Measurements from ENCODE around the gene MOB3B. TPM values are rescaled to one million over a fixed set of nuclear protein-coding genes. Genes with fewer than 3 reads are reported as not detected.

MOB3B gene
- total RNA-seq, 3 donors from 2014 or later (not counting 1 experiment from before 2014, with no cell fraction given), result 0.23 to 0.30 (median 0.28) TPM

DNA sequence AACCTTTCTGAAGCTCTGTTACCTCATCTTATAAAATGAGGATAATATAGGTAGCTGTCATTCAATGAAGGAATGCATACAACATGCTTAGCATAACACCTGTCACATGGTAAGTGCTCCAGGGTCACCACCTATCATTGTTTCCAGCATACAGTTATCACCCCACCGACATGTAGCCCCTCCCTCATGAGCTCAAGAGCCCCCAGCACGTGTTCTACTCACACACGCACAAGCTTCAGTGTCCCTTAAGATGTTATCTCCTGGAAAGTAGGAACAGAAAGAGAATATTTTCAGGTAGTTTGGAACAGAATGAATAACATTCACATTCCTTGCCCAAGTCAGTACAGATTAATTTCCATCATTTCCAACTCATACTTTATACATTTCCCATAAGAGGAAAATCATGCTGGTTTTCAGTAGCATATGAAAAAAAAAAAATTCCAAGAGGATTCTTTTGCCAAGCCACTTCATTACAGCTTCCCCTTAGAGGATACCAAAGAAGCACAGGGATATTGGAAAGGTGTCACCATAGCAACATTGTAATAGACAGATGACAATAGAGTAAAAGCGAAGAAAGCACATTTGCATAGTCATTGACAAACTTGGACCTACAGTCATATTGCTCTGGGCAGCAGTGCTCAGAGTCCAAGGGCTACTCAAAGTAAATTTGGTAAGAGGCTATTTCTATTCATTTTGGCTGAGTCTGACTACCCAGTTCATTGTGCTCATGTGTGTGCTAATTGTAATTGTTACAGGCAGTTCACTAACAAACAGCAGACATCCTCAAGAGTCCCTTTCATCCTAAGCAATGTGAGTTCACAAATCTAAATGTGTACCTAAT lies 1.5 kb upstream of the MOB3B start:
- no peaks in the 10 kb centered on the region for H3K36me3 Mint-ChIP-seq
- Histone ChIP-seq H3K27me3 (ENCODE audit: control insufficient read depth, insufficient read depth, low read length) (peaks cover 8% of the 10 kb centered on the region), H3K4me1 (ENCODE audit: control insufficient read depth, insufficient read depth, low read length) (peaks cover 20% of the 10 kb centered on the region), H3K9me3 (ENCODE audit: control insufficient read depth, insufficient read depth, low read length) (no peaks in the 10 kb centered on the region), H3K36me3 (ENCODE audit: control insufficient read depth, insufficient read depth, low read length) (no peaks in the 10 kb centered on the region), H3K4me3 (ENCODE audit: low read length) (no peak overlapping the region), H3K27ac (ENCODE audit: low read length) (no peak overlapping the region)
- H3K4me1 Mint-ChIP-seq, result peaks cover 0 to 12% of the 10 kb centered on the region in 2 donors
- H3K9me3 Mint-ChIP-seq, result no peaks in the 10 kb centered on the region
- no peak overlapping the region for H3K27ac Mint-ChIP-seq
- intact Hi-C loops (cut with micrococcal nuclease), result loop anchor here (10.0 kb wide), 1 partner anchor 496 kb away; no protein-coding TSS in a partner anchor
- WGBS (ENCODE audit: insufficient coverage), result 94% methylated on average over 3 of the region's 4 CpGs
- DNase-seq (no peak), ATAC-seq (no peak)
- H3K4me3 Mint-ChIP-seq, result no peak overlapping the region
- TF ChIP-seq, protein P1, sequence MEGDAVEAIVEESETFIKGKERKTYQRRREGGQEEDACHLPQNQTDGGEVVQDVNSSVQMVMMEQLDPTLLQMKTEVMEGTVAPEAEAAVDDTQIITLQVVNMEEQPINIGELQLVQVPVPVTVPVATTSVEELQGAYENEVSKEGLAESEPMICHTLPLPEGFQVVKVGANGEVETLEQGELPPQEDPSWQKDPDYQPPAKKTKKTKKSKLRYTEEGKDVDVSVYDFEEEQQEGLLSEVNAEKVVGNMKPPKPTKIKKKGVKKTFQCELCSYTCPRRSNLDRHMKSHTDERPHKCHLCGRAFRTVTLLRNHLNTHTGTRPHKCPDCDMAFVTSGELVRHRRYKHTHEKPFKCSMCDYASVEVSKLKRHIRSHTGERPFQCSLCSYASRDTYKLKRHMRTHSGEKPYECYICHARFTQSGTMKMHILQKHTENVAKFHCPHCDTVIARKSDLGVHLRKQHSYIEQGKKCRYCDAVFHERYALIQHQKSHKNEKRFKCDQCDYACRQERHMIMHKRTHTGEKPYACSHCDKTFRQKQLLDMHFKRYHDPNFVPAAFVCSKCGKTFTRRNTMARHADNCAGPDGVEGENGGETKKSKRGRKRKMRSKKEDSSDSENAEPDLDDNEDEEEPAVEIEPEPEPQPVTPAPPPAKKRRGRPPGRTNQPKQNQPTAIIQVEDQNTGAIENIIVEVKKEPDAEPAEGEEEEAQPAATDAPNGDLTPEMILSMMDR (IDR thresholded peaks at IDR 0.05), result no peak
- H3K27me3 Mint-ChIP-seq (ENCODE audit: low read depth in 2 of 2), result peaks cover 12 to 14% of the 10 kb centered on the region in 2 donors

DNA sequence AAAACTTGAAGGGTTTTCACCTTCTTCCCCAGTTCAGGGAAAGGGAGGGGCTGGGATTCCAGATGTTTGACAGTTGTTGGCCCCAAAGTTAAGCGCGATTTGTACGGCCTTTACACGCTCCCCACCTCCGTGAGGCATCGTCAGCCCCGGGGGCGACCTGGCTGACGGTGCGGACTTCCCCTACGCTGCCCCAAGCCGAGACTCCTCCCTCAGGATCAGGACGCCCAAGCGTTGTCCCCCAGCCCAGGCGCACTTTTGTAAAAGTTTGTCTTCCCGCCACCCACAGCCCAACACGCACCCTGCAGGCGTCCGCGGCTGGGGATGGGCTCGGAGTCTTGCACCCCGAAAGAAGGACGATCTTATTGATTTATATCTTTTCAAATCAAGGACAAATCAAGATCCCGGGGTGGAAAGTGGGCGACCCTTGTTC lies 713 bp downstream of the MOB3B start:
- intact Hi-C loops (cut with micrococcal nuclease), result loop anchor here (1.0 kb wide), 2 partner anchors 43 to 196 kb away; no protein-coding TSS in a partner anchor
- TF ChIP-seq, protein P1 (IDR thresholded peaks at IDR 0.05), result no peak
- Mint-ChIP-seq H3K9me3 (no peaks in the 10 kb centered on the region), H3K27ac (peak overlapping the region in 1 of 2 donors; percentile 65), H3K36me3 (no peaks in the 10 kb centered on the region), H3K27me3 (ENCODE audit: low read depth in 2 of 2) (peaks cover 16 to 18% of the 10 kb centered on the region in 2 donors), H3K4me1 (peaks cover 0 to 12% of the 10 kb centered on the region in 2 donors), H3K4me3 (peak overlapping the region; percentile 85)
- Histone ChIP-seq H3K4me3 (ENCODE audit: low read length) (peak overlapping the region; percentile 62), H3K27me3 (ENCODE audit: control insufficient read depth, insufficient read depth, low read length) (peaks cover 8% of the 10 kb centered on the region), H3K4me1 (ENCODE audit: control insufficient read depth, insufficient read depth, low read length) (peaks cover 20% of the 10 kb centered on the region), H3K27ac (ENCODE audit: low read length) (peak overlapping the region; percentile 74), H3K36me3 (ENCODE audit: control insufficient read depth, insufficient read depth, low read length) (no peaks in the 10 kb centered on the region), H3K9me3 (ENCODE audit: control insufficient read depth, insufficient read depth, low read length) (no peaks in the 10 kb centered on the region)
- under 1% methylated on average over 25 of the region's 25 CpGs for WGBS (ENCODE audit: insufficient coverage)
- DNase-seq (peak; percentile 42 to 64), ATAC-seq (peak; percentile 68 to 76 (median 74))

DNA sequence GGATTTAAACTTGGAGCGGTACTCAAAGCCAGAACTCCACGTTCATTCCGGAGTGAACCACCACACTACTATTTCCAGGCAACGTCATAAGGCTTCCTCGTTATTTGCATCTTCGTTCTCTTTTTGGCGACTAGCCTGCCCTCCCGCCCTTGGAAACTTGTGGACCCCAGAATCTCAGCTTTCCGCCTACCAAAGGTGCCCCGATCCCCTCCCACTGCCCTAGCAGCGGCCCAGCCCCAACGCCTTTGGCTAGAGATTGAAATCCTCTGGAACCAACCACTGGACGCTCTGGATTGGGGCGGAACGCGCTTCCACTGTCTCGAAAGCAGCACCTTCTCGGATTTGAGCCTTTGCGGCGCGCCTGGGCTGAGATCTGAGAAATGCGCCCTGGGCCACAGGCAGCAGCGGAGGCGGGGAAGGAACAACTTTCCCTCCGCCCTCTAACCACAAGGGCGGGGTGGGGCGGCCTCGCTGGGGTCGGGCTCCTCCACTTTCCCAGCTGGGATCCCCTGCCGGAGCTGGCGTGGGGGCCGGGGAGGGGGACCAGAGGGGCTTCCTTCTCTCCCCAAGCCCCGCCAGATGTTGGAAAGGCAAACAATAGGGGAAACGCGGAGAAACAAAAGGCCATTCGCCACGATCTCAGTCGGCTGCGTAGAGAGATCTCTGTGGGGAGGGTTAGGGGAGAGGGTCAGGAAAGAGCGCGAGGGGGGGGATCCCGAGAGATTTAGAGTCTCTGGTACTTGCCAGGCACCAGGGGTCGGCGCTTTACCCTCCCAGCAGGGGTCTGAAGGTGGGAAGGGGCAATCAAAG lies 1.3 kb downstream of the MOB3B start:
- Mint-ChIP-seq H3K9me3 (no peaks in the 10 kb centered on the region), H3K4me1 (peaks cover 0 to 12% of the 10 kb centered on the region in 2 donors), H3K36me3 (no peaks in the 10 kb centered on the region), H3K27me3 (ENCODE audit: low read depth in 2 of 2) (peaks cover 16 to 20% of the 10 kb centered on the region in 2 donors), H3K27ac (peak overlapping the region in 1 of 2 donors; percentile 65), H3K4me3 (peak overlapping the region; percentile 85)
- WGBS (ENCODE audit: insufficient coverage), result 4% methylated on average over 44 of the region's 44 CpGs
- ATAC-seq (peak in 2 of 3 donors; percentile 20 to 45), DNase-seq (peak; percentile 42 to 67)
- intact Hi-C loops (cut with micrococcal nuclease), result no loop called here
- peak overlapping the region; percentile 74 for H3K27ac ChIP-seq (ENCODE audit: low read length)
- peaks cover 8% of the 10 kb centered on the region for H3K27me3 ChIP-seq (ENCODE audit: control insufficient read depth, insufficient read depth, low read length)
- peak overlapping the region; percentile 62 for H3K4me3 ChIP-seq (ENCODE audit: low read length)
- H3K4me1 ChIP-seq (ENCODE audit: control insufficient read depth, insufficient read depth, low read length), result peaks cover 20% of the 10 kb centered on the region
- H3K9me3 ChIP-seq (ENCODE audit: control insufficient read depth, insufficient read depth, low read length), result no peaks in the 10 kb centered on the region
- no peaks in the 10 kb centered on the region for H3K36me3 ChIP-seq (ENCODE audit: control insufficient read depth, insufficient read depth, low read length)
- TF ChIP-seq, protein P1 (IDR thresholded peaks at IDR 0.05), result no peak

All from natural killer cell (primary cell).